HG03342 (cell line): Measurements from ENCODE around the gene ZPR1.
A peak's percentile ranks its signal among the peaks of the same experiment; 100 is the strongest.
"Not testable (repeated sequence)": the region's sequence is repeated elsewhere in the genome, so short reads cannot be mapped to it uniquely, and the experiment has no call there.

Experiments used
- ATAC-seq: cut with Tn5 transposase; IDR thresholded peaks from one replicate; pipeline ENCODE4 v1.9.1; 2021; ENCODE audit warnings: mild to moderate bottlenecking, moderate library complexity; ENCODE audit not compliant: unreplicated experiment

ZPR1 gene

DNA sequence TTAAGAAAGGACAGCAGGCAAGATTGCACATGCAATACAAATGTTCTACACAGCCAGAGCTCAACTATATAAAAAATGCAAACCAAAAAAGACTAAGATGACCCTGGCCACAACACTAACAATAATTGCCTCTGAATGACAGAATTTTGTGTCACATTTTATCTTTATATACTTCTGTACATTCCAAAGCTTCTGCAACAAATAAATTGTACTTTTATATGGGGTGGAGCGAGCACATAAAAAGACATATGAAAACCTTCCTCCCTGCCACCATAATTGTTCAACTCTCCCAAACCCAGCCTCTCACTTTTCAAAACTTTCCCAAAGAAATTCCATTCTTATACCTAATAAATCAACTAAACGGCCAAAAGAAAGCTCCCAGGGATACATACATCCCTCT is 25.7 kb downstream of the ZPR1 start:
- ATAC-seq: no peak

DNA sequence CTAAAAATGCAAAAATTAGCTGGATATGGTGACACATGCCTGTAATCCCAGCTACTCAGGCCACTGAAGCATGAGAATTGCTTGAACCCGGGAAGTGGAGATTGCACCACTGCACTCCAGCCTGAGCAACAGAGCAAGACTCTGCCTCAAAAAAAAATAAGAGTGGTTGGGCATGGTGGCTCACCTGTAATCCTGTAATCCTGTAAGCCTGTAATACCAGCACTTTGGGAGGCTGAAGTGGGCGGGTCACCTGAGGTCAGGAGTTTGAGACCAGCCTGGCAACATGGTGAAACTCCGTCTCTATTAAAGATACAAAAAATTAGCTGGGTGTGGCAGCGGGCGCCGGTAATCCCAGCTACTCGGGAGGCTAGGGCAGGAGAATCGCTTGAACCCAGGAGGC is 31.8 kb downstream of the ZPR1 start:
- not testable (repeated sequence) for ATAC-seq

DNA sequence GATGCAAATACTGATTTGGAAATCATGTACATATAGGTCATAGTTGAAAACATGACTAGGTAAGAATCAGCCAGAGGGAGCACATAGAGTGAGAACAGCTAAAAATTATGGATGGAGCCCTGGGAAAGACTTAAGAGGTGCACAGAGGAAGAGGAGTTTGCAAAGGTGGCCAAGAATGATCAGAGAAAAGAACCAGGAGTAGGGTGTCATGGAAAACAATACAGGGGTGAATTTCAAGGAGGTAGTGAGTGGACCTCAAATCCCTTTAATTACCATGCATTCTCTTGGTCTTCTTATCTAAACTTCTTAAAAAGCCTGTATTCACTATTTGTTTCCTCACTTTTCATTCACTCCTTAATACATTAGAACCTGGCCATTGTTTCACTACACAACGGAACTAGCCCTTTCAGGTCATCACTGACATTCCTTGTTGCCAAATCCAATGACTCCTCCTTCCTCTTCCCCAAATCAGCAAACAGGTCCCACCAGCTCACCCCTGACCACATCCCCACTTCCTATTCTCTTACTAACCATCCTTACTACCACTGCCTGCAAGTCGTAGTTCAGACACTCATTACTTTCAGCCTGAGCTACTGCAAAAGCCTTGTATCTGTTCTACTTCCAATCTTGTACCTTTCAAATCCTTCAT is 37.6 kb downstream of the ZPR1 start:
- no peak for ATAC-seq

DNA sequence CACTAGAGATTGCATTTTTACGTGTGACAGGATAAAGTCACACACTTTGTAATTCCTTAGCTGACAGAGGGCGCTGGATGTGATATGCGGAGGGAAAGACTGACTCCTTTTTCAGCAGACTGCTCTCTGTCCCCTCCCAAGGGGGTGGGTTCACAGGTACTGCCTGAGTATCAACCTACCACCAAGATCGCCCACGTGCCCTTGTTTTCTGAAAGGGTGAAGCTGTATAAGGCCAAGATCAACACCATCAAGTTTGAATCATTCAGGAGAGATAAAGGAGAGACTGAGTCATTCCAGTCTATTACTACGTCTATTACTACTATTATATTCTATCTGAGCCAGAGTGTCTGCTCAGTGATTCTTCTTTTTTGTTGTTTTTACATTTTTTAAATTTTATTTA is 45.7 kb downstream of the ZPR1 start:
- no peak for ATAC-seq

DNA sequence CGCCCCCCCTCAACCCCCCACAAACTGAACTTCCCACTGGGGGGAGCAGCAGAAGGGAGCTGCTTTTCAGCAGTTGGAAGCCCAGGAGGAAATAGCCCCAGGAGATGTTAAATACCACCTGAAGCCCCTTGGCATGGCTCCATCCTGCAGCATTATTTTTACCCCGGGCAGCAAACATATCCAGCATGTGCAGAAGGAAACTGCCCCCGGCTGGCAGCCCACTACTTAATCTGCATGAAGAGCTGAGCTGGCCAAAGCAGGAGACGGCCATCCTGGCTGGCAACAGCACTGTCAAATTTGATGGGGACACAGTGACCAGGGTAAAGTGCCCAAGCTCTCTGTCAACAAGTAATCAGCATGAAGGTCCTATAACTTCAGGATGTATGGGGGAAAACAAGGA is 47.1 kb downstream of the ZPR1 start:
- ATAC-seq: no peak

DNA sequence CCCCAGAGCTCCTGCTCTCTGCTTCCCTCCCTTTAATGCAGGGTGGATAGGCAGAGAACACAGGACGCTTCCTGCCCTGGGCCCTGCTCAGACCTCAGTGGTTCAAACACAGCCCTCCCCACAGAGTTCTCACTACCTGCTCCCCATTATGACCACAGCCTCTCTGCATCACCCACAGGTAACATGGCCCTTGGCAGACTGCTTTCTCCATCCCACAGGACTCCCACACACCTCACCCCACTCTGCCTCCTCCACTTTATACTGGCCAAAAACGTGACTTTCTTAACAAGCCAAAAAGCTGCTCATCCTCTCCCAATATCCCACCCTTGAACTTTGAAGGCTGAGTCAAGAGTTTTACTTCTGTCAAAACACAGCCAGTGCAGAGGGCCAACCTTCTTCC is 48.8 kb downstream of the ZPR1 start:
- ATAC-seq: no peak

DNA sequence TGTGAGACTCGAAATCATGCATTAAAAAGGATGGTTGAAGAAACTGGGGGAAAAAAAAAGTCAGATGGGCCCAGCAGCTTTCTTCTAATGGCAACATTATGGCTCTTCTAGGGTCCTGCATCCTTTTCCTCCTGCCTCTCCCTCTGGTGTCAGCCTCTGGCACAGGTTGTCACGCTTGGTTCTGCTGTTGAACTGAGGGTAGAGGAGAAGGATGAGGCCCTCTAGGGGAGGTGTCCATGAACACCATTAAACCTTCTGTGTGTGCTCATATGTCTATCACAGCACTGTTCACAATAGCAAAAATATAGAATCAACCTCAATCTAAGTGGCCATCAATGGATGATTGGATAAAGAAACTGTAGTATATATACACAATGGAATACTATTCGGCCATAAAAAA is 51.1 kb downstream of the ZPR1 start:
- no peak for ATAC-seq

DNA sequence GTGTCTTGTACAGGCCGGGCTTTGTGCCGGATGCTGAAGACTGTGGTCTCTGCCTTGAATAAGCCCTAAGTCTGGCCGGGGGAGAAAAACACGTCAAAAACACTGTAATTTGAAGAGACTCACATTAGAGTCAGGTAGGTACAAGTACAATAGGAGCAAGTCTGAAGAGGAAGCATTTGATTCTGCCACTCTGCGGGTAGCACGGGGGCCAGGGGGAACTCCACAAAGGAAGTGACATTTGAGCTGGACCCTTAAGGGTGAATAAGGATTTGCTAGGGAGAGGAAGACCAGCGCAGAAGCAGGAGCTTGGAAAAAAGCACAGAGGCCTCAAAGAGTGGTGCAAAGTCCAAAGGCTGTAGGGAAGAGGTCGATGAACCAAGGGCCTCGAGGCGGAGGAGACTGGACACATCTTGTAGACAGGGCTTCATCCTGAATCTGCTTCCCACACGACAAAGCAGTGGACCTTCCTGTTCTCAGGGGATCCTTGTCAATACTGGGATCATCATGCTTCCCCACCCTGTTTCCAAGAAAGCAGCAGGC is 53.8 kb downstream of the ZPR1 start:
- ATAC-seq: no peak

DNA sequence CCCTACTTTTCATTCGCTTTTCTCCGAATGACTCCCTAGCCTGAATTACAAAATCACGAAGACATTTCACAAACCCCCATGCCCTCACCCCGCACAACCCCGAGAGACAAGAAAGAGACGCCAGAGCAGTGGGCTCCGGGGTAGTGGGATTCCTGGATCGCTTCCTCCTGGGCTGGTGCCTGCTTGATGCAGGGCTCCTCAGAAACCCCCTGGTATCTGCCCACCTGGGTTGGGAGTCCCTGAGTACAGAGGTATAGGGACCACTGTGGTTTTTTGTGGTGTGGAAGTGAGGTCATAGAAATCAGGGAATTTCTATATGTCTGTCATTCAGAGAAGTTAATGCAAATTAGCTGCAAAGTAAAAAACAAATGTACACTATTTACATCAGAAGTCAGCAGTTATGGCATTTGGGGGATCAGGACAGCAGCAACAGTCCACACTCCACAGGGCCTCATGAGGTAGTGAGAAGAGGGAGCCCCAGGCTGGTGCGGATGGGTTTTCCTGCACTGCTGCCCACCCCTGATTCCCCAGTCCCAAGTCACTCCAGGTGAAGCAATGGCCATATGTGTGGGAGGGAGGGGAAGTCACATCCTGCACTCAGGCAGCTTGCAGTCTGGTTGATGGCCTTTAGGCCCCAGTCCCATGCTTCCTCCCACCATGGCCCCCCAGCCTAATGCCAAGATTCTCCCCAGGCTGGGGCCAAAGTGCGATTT is 54.6 kb downstream of the ZPR1 start:
- peak; percentile 29 for ATAC-seq

DNA sequence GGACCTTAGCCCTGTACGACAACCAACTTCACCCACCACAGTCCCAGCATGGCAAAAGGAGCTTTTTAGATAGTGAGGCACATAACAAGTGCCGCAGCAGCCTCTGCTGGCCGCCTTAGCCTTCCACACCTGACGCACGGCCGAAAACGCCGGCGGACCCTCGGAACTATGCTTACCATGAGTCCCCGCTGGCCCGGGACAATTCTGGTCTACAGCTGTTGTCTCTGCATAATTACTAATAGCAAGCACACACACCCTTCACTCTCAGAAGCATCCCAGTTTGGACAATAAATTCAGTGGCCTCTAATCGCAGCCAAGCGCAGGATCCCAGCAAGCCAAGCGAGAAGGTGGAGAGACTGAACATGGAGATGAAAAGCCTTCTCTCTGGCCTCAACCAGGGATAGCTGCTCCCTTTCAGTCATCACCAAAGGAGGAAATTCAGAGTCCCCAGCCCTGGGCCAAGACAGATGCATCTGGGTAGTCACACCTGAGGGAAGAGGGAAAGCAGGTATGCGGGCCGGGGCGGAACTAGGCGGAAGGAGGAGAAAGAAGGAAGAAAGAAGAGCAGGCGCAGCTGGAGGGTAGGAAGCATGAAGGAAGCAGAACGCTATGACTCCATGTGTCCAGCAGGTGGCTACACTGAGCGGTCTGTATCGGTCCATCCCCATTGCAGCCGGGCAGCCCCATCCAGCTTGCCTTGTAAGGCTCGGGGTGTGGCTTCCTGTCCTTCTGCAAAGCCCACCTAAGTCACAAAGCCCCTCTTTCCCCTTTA is 55.4 kb downstream of the ZPR1 start:
- ATAC-seq: peak; percentile 82

DNA sequence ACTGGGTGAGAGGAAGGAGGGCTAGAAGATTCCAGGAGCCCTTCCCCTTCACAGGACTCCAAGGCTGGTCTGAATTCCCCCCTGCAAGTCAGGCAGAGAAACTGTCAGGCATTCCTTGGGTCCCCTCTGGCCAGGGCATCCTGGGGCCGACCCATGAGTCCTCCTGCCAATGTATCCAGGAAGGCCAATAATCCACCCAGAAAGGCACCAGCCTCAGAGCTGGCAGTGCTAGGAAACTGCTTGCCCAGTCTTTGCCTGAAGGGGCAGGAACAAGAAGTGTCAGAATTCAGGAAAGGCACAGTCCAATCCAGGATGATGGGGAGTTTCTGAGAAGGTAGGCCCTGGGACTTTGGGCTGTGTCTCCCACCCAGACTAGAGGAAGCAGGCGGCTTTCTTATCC is 56.0 kb downstream of the ZPR1 start:
- ATAC-seq: no peak

DNA sequence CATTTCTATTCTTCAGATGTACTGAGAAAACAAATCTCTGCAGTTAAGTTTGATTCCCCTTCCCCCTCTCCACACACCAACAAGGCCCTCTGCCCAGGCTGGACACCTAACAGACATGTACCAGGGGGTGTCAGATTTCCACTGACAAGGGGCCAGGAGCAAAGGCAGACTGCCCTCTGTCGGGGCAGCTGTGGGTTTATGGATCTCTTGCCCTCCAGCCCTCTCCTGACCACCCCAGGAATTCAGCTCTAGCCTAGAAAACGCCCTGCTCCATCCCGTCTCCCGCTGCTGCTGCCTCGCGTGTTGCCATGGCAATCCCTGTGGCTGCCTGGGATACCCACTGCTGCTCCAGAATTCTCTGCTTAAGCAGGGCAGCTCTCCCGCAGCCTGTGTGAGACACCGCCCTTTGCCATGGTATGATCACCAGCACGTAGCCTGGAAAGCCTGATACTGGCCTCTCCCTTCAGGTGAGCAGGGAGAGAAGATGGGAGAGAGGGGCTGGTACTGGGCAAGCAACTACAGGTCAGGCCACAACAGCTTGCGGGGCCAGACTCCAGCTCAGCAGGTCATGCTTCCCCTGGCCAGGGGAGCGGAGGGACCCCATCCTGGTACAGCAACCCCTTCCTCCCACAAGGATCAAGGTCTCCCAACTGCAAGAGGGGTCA is 56.6 kb downstream of the ZPR1 start:
- no peak for ATAC-seq

DNA sequence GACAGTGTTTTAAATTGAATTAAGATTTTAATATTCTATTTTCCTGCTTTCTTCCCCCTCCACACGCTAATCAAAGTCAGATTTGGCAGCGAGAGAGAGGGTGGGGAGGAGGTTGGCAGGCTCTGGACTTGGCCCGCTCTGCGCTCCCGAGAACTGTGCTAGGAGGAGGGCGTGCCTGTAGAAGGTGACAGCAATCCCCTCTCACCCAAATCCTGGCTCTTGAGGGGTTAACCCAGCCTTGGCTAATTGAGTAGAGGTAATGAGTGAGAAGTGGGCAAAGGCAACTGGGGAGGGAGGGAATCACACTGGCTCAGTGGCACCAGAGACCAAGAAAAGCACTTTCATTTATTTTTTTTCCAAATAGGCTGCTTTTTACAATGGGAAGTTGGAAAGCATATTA is 57.2 kb downstream of the ZPR1 start:
- ATAC-seq: no peak

DNA sequence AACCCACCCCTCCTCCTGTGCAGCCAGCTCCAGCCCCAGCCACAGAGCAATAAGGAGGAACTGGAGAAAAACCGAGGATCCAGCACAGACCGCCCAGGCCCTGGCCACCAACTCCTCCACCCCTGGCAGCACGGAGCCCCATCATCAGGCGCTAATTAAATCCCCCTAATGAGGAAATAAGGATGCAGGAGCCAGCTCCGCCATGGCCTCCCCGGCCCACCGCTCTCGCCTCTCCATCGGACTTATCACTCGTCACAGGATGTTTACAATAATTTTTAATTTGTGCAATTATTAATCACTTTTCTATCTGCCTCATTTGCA is 57.6 kb downstream of the ZPR1 start:
- no peak for ATAC-seq

DNA sequence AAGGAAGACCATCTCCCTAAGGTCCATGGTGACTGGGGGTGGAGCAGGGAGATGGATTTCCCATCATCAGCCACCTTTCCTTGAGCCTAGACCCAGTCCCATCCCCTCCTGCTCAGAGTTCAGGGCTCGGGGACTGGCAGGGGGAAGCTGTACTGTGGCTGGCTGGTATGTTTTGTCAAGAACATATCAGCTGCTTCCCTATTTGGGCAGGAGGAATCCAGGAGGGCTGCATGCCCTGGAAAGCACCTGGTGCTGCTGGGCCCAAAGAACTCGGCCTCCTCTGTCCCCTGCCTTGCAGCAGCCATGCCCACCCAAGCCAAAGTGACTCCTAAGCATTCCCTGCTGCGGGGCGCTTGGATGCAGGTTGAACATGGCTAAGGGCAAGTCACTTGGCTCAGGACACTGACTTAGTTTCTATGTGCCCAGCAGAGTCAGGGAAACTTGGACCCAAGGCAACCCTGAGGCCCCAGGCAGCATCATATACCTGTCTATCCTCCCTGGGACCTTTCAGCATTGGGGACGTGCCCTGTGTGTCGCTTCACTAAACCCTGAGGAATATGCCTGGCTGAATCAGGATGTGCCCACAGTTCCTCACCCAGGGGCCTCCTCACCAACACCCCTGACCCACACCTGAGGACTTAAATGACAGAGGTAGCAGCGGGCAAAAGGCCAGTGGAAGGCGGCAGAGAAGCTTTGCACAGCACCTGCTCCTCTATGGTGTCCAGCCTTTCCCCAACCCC is 58.2 kb downstream of the ZPR1 start:
- no peak for ATAC-seq

DNA sequence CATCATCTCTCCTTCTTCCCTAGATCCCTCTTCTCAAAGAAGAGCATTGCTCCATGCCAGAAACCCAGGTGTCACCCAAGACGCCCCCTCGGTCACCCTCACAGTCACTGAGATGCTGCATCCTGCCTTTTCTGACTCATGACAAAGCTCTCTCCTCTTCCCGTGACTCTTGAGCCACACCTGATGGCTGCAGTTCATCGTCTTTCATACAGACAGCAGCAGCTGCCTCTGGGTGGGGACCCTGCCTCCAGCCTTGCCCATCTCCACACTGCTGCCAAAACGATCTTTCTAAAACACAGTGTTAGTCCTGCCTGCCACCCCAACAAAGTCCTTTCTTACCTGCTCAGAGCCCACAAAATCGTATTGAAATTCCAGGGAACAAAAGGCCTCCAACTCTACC is 59.8 kb downstream of the ZPR1 start:
- ATAC-seq: no peak

DNA sequence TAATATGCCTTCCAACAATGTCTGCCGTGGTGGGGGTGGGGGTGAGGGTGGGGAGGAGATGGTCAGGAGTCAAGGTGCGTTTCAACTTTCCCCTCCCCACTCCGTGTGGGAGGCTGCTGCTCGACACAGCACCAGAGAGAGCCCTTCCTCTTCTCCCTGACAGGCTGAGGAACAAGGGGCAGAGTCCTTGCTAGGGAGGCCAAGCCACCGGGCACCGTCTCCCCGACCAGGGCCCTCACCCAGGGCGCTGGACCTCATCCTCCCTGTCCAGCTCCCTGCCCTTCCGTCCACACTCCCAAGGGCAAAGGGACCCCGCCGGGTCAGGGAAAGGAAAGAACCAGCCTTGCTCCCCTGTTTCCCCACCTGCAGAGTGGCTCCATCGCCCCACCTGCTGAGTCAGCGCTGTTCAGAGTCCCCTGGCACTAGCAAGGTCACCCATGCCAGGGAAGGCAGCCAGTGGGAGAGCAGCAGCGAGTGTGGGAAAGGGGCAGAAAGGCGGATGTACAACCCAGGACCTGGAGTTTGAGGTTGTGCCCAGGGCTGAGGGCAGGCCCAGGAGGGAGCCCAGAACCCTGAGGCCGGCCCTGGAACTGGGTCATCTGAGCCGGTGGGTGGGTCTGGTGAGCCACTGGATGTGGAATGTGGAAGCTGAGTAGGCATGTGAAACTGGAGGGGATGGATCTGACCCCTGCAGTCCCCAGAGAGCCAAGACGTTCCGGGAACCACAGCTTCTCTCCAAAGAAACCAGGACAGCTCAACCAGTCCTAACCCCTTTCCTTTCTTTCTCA is 62.2 kb downstream of the ZPR1 start:
- ATAC-seq: no peak

DNA sequence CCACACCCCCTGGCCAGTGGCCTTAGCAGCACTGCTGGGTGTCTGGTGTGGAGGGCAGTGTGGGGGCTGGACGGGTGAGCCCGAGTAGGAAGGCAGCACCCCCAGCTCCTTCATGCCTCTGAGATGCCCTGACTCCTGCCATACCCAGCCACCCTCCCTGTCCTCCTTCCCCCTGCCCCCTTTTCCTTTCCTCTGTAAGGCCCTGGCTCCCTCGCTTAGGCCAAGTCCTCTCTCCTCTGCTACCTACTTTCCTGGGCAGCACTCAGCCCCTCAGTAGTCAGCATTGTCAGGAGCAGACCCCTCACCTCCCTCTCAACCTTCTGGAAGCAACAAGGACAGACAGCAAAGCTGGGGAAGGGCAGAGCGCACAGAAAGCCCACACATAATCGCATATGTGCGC is 63.0 kb downstream of the ZPR1 start:
- no peak for ATAC-seq
